ENCODE measurements around the gene PSMD7.

PSMD7 gene

GRCh38 chr16:74277974-74278373 is 18.6 kb upstream of the PSMD7 start:
- Histone ChIP-seq H3F3A (ENCODE audit: insufficient read depth) (no peaks in the 10 kb centered on the region), H3K9me2 (replicated peaks; ENCODE audit: insufficient read depth, low read length) (no peaks in the 10 kb centered on the region), H3K4me2 (ENCODE audit: low read depth, low read length, poor library complexity, severe bottlenecking) (no peak overlapping the region), H3K9ac (ENCODE audit: low read length) (no peak overlapping the region), H3K27ac (ENCODE audit: low read depth, low read length) (no peak overlapping the region), H3K36me3 (ENCODE audit: low read length) (no peaks in the 10 kb centered on the region), H3K27me3 (ENCODE audit: low read length) (no peaks in the 10 kb centered on the region), H4K20me1 (ENCODE audit: low read depth, low read length) (no peaks in the 10 kb centered on the region), H3K79me2 (ENCODE audit: insufficient read depth, low read length) (no peaks in the 10 kb centered on the region), H2AFZ (ENCODE audit: low read depth, low read length, severe bottlenecking) (no peak overlapping the region), H3K4me3 (ENCODE audit: insufficient read depth, low read length, poor library complexity, severe bottlenecking) (no peak overlapping the region), H3K9me3 (ENCODE audit: insufficient read depth, low read length) (no peaks in the 10 kb centered on the region)
- TF ChIP-seq CTCF (IDR thresholded peaks at IDR 0.05; ENCODE audit: insufficient read depth, low read length, poor library complexity, severe bottlenecking) (no peak), EZH2phosphoT487 (conservative IDR thresholded peaks at IDR 0.05; ENCODE audit: low read length) (no peak)

GRCh38 chr16:74279266-74279665 is 17.3 kb upstream of the PSMD7 start:
- Histone ChIP-seq H3K9me2 (replicated peaks; ENCODE audit: insufficient read depth, low read length) (no peaks in the 10 kb centered on the region), H3K9me3 (ENCODE audit: insufficient read depth, low read length) (no peaks in the 10 kb centered on the region), H3K27ac (ENCODE audit: low read depth, low read length) (no peak overlapping the region), H3K36me3 (ENCODE audit: low read length) (no peaks in the 10 kb centered on the region), H3K9ac (ENCODE audit: low read length) (no peak overlapping the region), H4K20me1 (ENCODE audit: low read depth, low read length) (no peaks in the 10 kb centered on the region), H3K27me3 (ENCODE audit: low read length) (no peaks in the 10 kb centered on the region), H3F3A (ENCODE audit: insufficient read depth) (no peaks in the 10 kb centered on the region), H2AFZ (ENCODE audit: low read depth, low read length, severe bottlenecking) (no peak overlapping the region), H3K4me3 (ENCODE audit: insufficient read depth, low read length, poor library complexity, severe bottlenecking) (no peak overlapping the region), H3K79me2 (ENCODE audit: insufficient read depth, low read length) (no peaks in the 10 kb centered on the region), H3K4me2 (ENCODE audit: low read depth, low read length, poor library complexity, severe bottlenecking) (no peak overlapping the region)
- TF ChIP-seq CTCF (IDR thresholded peaks at IDR 0.05; ENCODE audit: insufficient read depth, low read length, poor library complexity, severe bottlenecking): no peak
- no peak for TF ChIP-seq EZH2phosphoT487 (conservative IDR thresholded peaks at IDR 0.05; ENCODE audit: low read length)

GRCh38 chr16:74279805-74280204 is 16.8 kb upstream of the PSMD7 start:
- Histone ChIP-seq H3K27ac (ENCODE audit: low read depth, low read length) (no peak overlapping the region), H3K27me3 (ENCODE audit: low read length) (no peaks in the 10 kb centered on the region), H3K4me3 (ENCODE audit: insufficient read depth, low read length, poor library complexity, severe bottlenecking) (no peak overlapping the region), H3F3A (ENCODE audit: insufficient read depth) (no peaks in the 10 kb centered on the region), H3K9me3 (ENCODE audit: insufficient read depth, low read length) (no peaks in the 10 kb centered on the region), H3K79me2 (ENCODE audit: insufficient read depth, low read length) (no peaks in the 10 kb centered on the region), H2AFZ (ENCODE audit: low read depth, low read length, severe bottlenecking) (no peak overlapping the region), H4K20me1 (ENCODE audit: low read depth, low read length) (no peaks in the 10 kb centered on the region), H3K9ac (ENCODE audit: low read length) (no peak overlapping the region), H3K36me3 (ENCODE audit: low read length) (no peaks in the 10 kb centered on the region), H3K9me2 (replicated peaks; ENCODE audit: insufficient read depth, low read length) (no peaks in the 10 kb centered on the region), H3K4me2 (ENCODE audit: low read depth, low read length, poor library complexity, severe bottlenecking) (no peak overlapping the region)
- TF ChIP-seq CTCF (IDR thresholded peaks at IDR 0.05; ENCODE audit: insufficient read depth, low read length, poor library complexity, severe bottlenecking) (no peak), EZH2phosphoT487 (conservative IDR thresholded peaks at IDR 0.05; ENCODE audit: low read length) (no peak)

Data from SU-DHL-6 (cell line).